Ecto neural progenitor cell (in vitro differentiated cells): ENCODE measurements around the gene CPNE4.
"Not testable (repeated sequence)": the region's sequence is repeated elsewhere in the genome, so short reads cannot be mapped to it uniquely, and the experiment has no call there.

ENCODE experiments used
- DNase-seq: peaks from one replicate; pipeline ENCODE4 v3.0.0-alpha.2; 2018; ENCODE audit warnings: low spot score

The CPNE4 gene

DNA sequence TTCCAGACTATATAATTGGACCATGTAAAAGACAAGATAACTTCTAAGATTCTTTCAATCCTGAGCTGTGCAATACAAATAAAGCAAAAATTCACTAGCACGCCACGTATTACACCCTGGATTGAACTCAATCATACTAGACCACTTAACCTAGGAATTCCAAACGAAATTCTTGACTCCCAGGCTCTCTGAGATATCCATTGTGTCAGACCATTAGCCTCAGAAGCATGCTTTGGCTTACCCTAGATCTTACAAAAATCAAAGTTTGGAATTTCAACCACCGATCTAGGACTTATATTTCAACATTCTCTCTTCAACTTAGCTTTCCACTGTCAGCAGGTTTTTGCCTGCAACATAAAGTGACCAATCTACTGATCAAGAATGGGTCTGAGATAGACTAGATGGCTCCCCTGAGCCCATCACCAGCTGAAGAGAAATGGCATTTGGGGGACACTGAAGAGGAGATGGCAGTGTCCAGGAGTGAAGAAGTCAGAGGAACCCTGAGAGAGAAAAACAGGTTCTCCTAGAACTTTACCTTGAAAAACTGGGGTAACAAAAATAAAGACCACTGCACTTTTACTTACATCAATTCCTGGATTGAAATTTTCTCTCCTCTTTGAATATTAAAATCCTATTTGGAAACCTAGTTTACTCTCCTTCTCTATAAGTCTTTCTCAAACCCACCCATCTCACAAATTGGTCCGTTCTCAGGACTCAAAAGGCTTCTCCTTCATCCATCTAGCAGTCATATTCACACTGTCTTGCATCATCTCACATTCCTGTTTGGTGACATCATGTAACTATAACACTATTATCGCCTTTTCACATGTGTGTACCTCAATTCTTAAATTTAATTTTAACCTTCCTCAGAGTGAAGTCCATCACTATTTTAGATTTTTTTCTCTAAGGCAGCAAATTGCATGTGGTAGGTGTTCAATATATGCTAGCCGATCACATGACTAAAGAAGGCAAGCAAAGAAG, 18.5 kb downstream of the CPNE4 start:
- no peak for DNase-seq

GRCh38 chr3:132014105-132014504, 20.7 kb downstream of the CPNE4 start:
- no peak for DNase-seq

DNA sequence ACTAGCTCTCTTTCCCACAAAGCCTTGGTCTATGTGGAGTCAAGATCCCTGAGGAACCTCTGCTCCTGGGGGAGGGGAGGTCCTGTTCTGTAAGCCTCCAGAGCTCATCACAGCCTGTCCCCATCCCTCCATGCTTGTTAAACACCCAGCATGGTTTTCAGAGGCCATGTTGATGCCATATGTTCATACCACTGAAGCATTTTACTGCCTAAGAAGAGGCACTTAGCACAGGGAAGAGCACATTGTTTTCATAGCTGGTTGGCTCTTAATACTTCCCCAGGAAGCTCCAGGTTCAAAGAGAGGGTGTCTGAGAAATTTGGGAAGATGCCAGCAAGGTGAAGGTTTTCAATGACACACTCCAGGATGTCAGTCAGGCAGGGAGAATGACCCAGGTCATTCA, 25.6 kb downstream of the CPNE4 start:
- no peak for DNase-seq

GRCh38 chr3:132008837-132009236, 26.0 kb downstream of the CPNE4 start:
- no peak for DNase-seq

DNA sequence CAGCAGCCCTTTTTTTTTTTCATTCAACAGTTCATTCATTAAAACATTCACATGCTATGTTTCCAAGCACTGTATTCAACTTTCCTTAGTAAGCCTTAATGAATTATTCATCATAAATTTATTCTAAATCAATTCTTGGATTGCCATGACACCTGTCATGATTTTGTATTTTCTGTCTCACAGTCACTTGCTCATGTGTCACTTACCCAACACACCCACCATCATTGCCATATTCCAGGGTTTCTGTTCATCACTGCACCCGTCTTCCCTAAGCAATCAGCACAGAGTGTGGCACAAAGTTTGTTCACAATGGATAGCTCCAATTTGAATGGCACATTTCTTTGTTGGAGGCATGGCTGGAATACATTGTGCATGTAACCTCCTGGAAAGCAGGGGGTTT, 27.2 kb downstream of the CPNE4 start:
- no peak for DNase-seq

DNA sequence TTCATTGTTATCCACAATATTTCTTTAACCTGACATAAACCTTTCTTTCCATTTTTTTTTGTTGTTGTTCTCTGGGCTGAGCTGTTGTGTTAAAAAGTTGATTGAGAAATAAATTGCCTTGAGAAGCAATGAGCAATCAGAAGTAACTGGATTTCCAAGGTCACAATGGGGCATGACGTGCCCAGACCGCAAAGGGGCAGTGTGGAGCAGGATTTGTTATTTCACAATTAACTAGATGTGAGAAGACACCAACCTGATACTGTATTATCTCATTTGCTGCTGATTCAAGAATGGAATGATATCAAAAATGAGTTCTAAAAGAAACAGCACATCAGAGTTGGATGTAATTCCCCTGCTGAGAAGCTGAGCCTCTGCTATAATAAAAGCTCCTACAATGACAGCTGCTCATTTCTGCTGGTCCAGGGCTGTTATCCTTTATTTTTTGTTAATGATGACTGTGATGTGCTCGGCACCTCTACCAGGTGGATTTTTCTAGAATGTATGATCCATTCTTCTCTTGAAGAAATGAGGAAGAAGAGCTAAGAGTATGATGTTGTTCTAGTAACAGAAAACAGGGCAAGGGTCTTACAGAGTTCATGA, 28.1 kb downstream of the CPNE4 start:
- DNase-seq, result no peak

- DNase-seq, result no peak
These were observed 30.2 kb downstream of the CPNE4 start for GRCh38 chr3:132004571-132004970.

GRCh38 chr3:132003685-132004084, 31.1 kb downstream of the CPNE4 start:
- no peak for DNase-seq

- no peak for DNase-seq
These were observed 32.8 kb downstream of the CPNE4 start for GRCh38 chr3:132001999-132002398.

- DNase-seq, result no peak
These were observed 33.8 kb downstream of the CPNE4 start for GRCh38 chr3:132001036-132001435.

DNA sequence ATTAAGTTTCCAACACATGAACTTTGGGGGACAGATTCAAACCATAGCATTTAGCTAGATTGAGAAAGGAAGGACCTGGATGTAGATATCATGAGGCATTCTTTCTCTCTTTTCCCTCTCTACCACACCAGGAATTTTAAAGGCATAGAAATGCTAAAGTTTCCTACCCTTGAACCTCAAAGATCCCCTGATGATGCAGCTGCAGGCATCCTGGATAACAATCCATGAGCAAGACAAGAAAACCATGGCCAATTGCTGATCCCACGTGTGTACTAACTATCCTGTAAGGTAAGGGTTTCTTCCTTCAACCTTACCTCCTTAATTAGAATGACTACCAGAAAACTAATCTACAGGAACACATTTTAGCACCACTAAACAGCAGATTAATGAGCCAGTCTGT, 36.8 kb downstream of the CPNE4 start:
- DNase-seq, result no peak

- DNase-seq, result no peak
These were observed 38.9 kb downstream of the CPNE4 start for GRCh38 chr3:131995891-131996290.

GRCh38 chr3:131989318-131989717, 45.5 kb downstream of the CPNE4 start:
- no peak for DNase-seq

DNA sequence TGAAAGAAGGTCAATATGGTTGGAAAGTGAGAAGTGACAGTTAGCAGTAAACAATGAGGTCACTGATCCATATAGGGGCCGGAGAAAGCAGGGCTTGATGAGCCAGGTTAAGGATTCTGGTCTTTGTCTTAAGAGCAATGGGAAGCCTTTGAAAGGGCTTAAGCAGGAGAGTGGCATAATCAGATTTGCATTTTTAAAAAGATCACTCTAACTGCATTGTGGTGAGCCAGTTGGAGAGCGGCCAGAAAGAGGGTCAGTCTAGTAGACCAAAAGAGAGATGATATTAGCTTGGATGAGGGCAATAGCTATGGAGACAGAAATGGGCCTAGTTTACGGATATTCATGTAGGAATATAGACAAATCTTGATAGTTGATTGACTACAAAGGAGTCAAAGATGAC, 46.6 kb downstream of the CPNE4 start:
- no peak for DNase-seq

DNA sequence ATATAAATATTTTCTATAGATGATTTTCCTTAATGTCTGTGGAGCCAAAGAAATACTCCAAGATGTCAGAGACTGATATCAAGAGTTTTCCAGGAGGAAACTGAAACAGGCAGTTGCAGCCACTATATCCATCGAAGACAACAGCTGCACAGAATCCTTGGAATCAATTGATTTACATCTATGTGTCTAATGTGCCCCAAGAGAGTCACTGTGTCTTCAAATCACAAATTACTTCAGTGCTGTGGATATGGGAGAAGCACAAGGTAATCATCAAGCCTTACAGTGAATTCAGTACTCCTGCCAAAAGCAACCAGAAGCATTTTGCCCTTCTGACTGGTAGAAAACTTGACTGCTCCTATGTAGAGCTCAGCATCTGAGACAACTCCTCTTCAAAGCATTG, 51.1 kb downstream of the CPNE4 start:
- no peak for DNase-seq

DNA sequence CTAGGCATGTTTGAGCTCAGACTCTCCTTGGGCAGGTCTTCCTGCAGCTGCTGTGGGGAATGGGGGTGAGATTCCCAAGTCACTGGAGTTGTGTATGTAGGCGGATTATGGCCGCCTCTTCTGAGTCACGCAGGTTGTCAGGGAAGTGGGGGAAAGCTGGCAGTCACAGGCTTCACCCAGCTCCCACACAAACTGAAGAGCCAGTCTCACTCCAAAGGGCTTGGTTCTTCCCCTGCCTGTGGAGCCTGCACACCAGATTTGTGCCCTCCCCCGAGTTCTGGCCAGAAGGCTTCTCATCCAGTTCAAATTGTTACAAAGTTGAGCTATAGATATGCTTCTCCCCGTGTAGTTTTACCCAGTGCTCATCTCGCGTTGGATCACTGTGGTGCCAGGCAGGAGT, 53.5 kb downstream of the CPNE4 start:
- DNase-seq, result no peak

GRCh38 chr3:131976448-131976847, 58.4 kb downstream of the CPNE4 start:
- no peak for DNase-seq

- no peak for DNase-seq
These were observed 59.8 kb downstream of the CPNE4 start for GRCh38 chr3:131975047-131975446.

DNA sequence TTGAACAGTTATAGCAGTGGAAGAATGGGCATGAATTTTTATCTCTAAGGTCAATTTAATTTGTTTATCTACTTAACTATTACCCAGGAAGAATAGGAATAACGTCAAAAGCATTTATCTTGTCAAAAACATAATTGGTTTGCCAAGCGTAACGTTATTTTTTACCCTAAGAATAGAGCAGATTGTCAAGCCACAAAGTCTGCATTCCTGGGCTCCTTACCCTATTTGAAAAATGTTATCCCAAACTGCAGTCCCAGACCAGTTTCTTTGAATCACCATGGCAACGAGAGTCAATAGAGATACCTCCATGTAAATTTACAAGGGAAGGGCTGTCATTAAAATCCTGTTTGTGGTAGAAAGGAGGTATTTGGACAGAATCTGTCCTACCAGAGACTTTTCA, 61.1 kb downstream of the CPNE4 start:
- no peak for DNase-seq

DNA sequence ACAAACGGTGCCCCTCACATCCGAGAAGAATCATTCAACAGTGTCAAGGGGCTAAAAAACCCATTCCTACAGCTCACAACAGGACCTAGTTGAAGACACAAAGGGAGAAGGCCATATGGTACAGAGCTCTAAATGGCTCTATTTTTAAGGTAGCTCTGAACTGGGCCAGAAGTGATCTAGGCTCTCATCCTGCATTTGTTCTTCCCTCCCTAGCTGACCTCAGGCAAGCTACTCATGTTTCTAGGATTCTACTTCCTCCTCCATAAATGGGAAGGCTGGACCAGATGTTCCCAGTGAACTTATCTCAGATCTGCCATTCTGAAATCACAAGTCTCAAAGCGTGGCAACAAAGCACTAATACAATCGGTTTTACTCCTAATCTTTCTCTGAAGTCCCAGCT, 62.3 kb downstream of the CPNE4 start:
- DNase-seq, result no peak

GRCh38 chr3:131972091-131972490, 62.7 kb downstream of the CPNE4 start:
- no peak for DNase-seq

GRCh38 chr3:131963442-131963841, 71.4 kb downstream of the CPNE4 start:
- not testable (repeated sequence) for DNase-seq

GRCh38 chr3:131962982-131963381, 71.8 kb downstream of the CPNE4 start:
- no peak for DNase-seq

DNA sequence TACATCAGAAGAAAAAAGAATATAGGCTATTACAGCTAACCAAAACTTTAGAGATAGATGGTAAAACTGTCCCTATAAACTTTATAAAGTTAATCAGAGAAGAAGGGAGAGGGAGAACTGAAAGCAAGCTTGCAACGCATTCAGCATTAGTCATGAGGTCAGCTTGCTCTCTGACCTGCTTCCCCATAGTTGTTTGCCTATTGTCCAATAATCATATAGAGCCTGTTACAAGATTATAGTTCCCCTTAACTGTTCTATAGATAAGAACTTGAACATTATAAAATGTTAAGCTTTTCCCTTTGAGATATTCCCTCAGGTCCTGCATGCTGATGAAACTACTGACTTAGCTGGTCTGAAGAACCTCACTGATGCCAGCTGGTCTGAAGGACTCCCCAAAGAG, 74.5 kb downstream of the CPNE4 start:
- DNase-seq, result no peak
